Measurements from ENCODE around the gene TTLL12. TPM values are rescaled to one million over a fixed set of nuclear protein-coding genes. Genes with fewer than 3 reads are reported as not detected.

TTLL12 gene
- total RNA-seq, 1 experiment from 2014 or later, result 100 TPM

- no peak for TF ChIP-seq POLR2A (IDR thresholded peaks at IDR 0.05; ENCODE audit: borderline replicate concordance, extremely low read depth, insufficient read depth, insufficient read length)
- TF ChIP-seq TCF7L2 (IDR thresholded peaks at IDR 0.05; ENCODE audit: borderline replicate concordance, extremely low read depth, insufficient read depth, insufficient read length), result no peak
- no peak for TF ChIP-seq JUND (IDR thresholded peaks at IDR 0.05)
- no peak for TF ChIP-seq POLR2AphosphoS5 (IDR thresholded peaks at IDR 0.05; ENCODE audit: low read depth, low read length)
- TF ChIP-seq SRF (IDR thresholded peaks at IDR 0.05; ENCODE audit: low read depth), result no peak
- TF ChIP-seq YY1 (IDR thresholded peaks at IDR 0.05; ENCODE audit: extremely low read depth, insufficient replicate concordance, low read depth, low read length), result no peak
- no peak for TF ChIP-seq EGR1 (IDR thresholded peaks at IDR 0.05; ENCODE audit: low read depth)
- no peak for TF ChIP-seq MAX (IDR thresholded peaks at IDR 0.05)
- TF ChIP-seq CTCF (IDR thresholded peaks at IDR 0.05 in 2 of 3, conservative IDR thresholded peaks at IDR 0.05 in 1 of 3; ENCODE audit: borderline replicate concordance in 1 of 3, insufficient read depth in 1 of 3, low read depth in 2 of 3, low read length in 2 of 3), result no peak
- no peak for TF ChIP-seq ATF3 (IDR thresholded peaks at IDR 0.05)
- no peak for TF ChIP-seq EZH2phosphoT487 (IDR thresholded peaks at IDR 0.05; ENCODE audit: borderline replicate concordance)
- no peak for TF ChIP-seq ZFX (IDR thresholded peaks at IDR 0.05)
- no peak for TF ChIP-seq ZNF274 (IDR thresholded peaks at IDR 0.05; ENCODE audit: low read depth, low read length)
- H3K36me3 ChIP-seq (ENCODE audit: control insufficient read depth in 1 of 2, insufficient read depth in 2 of 2, low read length in 2 of 2), result peaks cover 3 to 10% of the 10 kb centered on the region in 2 experiments; a peak in 3 of 4 replicates
- no TSS peak for BruUV-seq (replicated peaks)
- no peak overlapping the region for H3K4me2 ChIP-seq (ENCODE audit: low read length)
- H3K9me3 ChIP-seq (ENCODE audit: control insufficient read depth in 1 of 2, insufficient read depth in 1 of 2, low read depth in 1 of 2, low read length in 2 of 2), result no peaks in the 10 kb centered on the region
- RAD21 ChIA-PET (ENCODE audit: low non-redundant PET in 1 of 2, low total read pairs in 2 of 2, uncharacterized antibody in 2 of 2, unreplicated experiment in 2 of 2), result interaction anchor here in 1 of 2 experiments (0.7 to 1.0 kb wide), 2 partner anchors 13 to 49 kb away, joined by 3 to 5 read pairs; no protein-coding TSS in a partner anchor
- H3K79me2 ChIP-seq (ENCODE audit: insufficient read depth, low read length), result no peaks in the 10 kb centered on the region
- POLR2A ChIA-PET, result interaction anchor here (1.1 kb wide), 1 partner anchor 21 kb away, joined by 4 read pairs; the partner anchor contains the start of gene TTLL12
- H3K4me1 ChIP-seq (ENCODE audit: control insufficient read depth in 1 of 2, insufficient read depth in 2 of 2, low read length in 2 of 2), result no peaks in the 10 kb centered on the region
- H3K9me2 ChIP-seq (ENCODE audit: insufficient read depth), result no peaks in the 10 kb centered on the region
- no peak overlapping the region for H2AFZ ChIP-seq (ENCODE audit: low read depth, low read length, poor library complexity, severe bottlenecking)
- no peaks in the 10 kb centered on the region for H3K27me3 ChIP-seq (ENCODE audit: insufficient read depth, low read length)
- no peak overlapping the region for H3K4me3 ChIP-seq (replicated peaks in 1 of 2; ENCODE audit: low read depth in 1 of 2, low read length in 2 of 2)
- H4K20me1 ChIP-seq (ENCODE audit: insufficient read depth), result no peaks in the 10 kb centered on the region
- no peak for DNase-seq (ENCODE audit: low read depth, low spot score)
- ATAC-seq, result peak; percentile 24
- no peak overlapping the region for H3K9ac ChIP-seq (ENCODE audit: low read length)
- no peak overlapping the region for H3K27ac ChIP-seq (ENCODE audit: low read depth, low read length)
- CTCF ChIA-PET, result no interaction called here
- intact Hi-C loops (cut with micrococcal nuclease), result no loop called here
Observed at GRCh38 chr22:43166132-43166930, 20.6 kb downstream of the TTLL12 start.

Data from HCT116 (cell line).